ENCODE results near the gene CTNNAL1.
"Not testable (repeated sequence)": the region's sequence is repeated elsewhere in the genome, so short reads cannot be mapped to it uniquely, and the experiment has no call there.

Gene CTNNAL1

GRCh38 chr9:108972626-108973209, 40.6 kb downstream of the CTNNAL1 start:
- Mint-ChIP-seq H3K27me3 (no peaks in the 10 kb centered on the region), H3K9me3 (peaks cover 8% of the 10 kb centered on the region), H3K4me3 (no peak overlapping the region), H3K4me1 (no peaks in the 10 kb centered on the region), H3K27ac (no peak overlapping the region), H3K36me3 (peaks cover 3% of the 10 kb centered on the region)

GRCh38 chr9:108972186-108972585, 41.1 kb downstream of the CTNNAL1 start:
- Mint-ChIP-seq H3K4me1 (no peaks in the 10 kb centered on the region), H3K27me3 (no peaks in the 10 kb centered on the region), H3K9me3 (peaks cover 8% of the 10 kb centered on the region), H3K36me3 (peaks cover 3% of the 10 kb centered on the region), H3K4me3 (no peak overlapping the region), H3K27ac (no peak overlapping the region)

GRCh38 chr9:108971392-108971791, 41.9 kb downstream of the CTNNAL1 start:
- H3K9me3 Mint-ChIP-seq, H3K27ac Mint-ChIP-seq, H3K36me3 Mint-ChIP-seq: not testable (repeated sequence)

GRCh38 chr9:108967916-108968315, 45.4 kb downstream of the CTNNAL1 start:
- Mint-ChIP-seq H3K27ac (no peak overlapping the region), H3K9me3 (peaks cover 8% of the 10 kb centered on the region), H3K4me3 (no peak overlapping the region), H3K27me3 (no peaks in the 10 kb centered on the region), H3K4me1 (no peaks in the 10 kb centered on the region), H3K36me3 (peaks cover 3% of the 10 kb centered on the region)

More at GRCh38 chr9:108971392-108971791, 41.9 kb downstream of the CTNNAL1 start:
- not testable (repeated sequence) for H3K27me3 Mint-ChIP-seq, H3K4me1 Mint-ChIP-seq, H3K4me3 Mint-ChIP-seq

DNA sequence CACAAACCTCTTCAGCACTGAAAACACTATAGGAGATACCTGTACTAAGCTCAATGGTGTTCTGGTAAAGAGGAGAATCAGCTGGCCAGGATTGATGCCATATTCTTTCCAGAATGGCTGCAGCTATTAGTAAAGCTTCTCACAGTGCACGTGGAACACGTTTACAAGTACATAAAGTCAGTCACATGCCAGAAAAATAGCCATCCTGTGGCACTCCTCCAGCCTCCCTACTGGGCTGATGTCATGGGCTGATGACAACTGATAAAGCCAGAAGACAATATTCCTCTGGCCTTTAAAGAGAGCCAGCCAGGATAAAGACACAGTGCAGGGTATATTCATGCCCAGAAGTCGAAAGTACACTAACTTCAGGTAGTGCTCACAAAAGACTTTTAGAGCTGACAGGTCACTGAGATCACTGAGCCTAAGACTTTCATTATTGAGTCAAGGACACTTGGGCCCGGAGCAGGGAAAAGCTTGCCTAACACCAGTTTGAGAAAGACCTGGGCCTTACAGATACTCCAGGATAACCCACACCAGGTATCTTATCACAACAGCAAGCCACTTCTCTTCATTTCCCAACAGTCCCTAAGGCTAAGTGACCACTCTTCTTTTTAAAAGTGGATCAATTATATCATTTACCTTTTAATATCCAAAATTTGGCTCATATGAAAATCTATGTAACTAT, 49.7 kb downstream of the CTNNAL1 start:
- no peaks in the 10 kb centered on the region for H3K4me1 Mint-ChIP-seq
- H3K27me3 Mint-ChIP-seq = no peaks in the 10 kb centered on the region
- no peak overlapping the region for H3K27ac Mint-ChIP-seq
- H3K9me3 Mint-ChIP-seq = no peaks in the 10 kb centered on the region
- H3K36me3 Mint-ChIP-seq = no peaks in the 10 kb centered on the region
- no peak overlapping the region for H3K4me3 Mint-ChIP-seq

- Mint-ChIP-seq H3K27ac (no peak overlapping the region), H3K36me3 (no peaks in the 10 kb centered on the region), H3K9me3 (no peaks in the 10 kb centered on the region), H3K4me3 (no peak overlapping the region), H3K27me3 (no peaks in the 10 kb centered on the region), H3K4me1 (no peaks in the 10 kb centered on the region)
These were observed 52.1 kb downstream of the CTNNAL1 start for GRCh38 chr9:108961151-108961550.

GRCh38 chr9:108960331-108960730, 53.0 kb downstream of the CTNNAL1 start:
- no peaks in the 10 kb centered on the region for H3K36me3 Mint-ChIP-seq
- H3K27me3 Mint-ChIP-seq = no peaks in the 10 kb centered on the region
- H3K4me3 Mint-ChIP-seq = no peak overlapping the region
- no peak overlapping the region for H3K27ac Mint-ChIP-seq
- H3K4me1 Mint-ChIP-seq = no peaks in the 10 kb centered on the region
- no peaks in the 10 kb centered on the region for H3K9me3 Mint-ChIP-seq

- no peaks in the 10 kb centered on the region for H3K36me3 Mint-ChIP-seq
- no peak overlapping the region for H3K4me3 Mint-ChIP-seq
- H3K27ac Mint-ChIP-seq = no peak overlapping the region
- H3K9me3 Mint-ChIP-seq = no peaks in the 10 kb centered on the region
- no peaks in the 10 kb centered on the region for H3K27me3 Mint-ChIP-seq
- H3K4me1 Mint-ChIP-seq = no peaks in the 10 kb centered on the region
These were observed 56.7 kb downstream of the CTNNAL1 start for GRCh38 chr9:108956631-108957026.

DNA sequence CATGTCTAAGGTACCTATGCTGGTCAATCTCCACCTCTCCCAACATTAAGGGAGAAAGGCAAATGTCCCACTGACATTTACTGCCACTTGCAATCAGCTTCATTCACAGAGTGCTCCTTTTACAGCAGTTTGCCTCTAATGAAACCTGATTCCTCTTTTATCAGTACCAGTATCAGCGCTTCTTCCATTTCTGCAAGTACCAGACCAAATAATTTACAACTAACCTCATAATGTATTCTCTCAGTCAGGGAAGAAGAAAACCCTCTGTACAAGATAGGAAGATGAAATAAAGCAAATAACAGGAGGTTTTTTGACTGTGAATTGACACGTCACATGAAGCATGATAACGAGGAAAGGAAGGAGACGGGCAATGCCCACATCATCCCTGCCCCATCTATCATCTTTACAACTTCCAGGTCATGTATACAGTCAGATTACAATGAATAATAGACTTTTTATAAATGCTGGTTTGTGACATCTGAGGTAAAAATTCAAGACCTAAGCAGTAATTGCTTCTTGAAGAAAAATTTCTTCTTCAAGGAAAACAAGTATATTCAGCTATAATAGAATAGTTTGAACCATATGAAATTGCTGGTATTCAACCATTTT, 57.2 kb downstream of the CTNNAL1 start:
- Mint-ChIP-seq H3K4me3 (no peak overlapping the region), H3K9me3 (no peaks in the 10 kb centered on the region)

DNA sequence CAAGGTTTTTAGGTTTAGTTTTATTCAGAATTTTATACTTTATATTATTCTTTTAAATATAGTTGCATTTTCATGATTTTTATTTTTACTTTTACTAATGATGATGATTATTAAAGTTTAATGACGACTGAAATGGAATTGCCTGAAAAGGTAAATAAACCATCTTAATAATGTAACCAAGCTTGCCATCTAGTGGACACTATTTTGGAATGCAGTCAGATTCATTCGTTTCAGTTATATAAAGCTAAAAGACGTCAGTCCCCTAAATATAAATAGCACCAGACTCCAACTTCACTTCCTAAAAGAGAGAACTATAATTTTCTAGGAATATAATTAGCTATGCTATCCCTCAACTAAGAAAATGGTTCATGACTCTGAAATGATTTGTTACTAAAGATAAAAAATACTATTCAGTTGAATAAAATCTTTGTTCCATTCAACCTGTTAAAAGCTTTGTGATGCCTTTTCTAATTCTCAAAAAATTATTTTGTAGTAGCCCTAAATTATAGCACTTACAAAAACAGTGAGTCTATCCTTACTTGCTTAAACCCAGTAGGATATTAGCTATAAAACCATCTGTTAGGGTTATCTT, 59.2 kb downstream of the CTNNAL1 start:
- no peaks in the 10 kb centered on the region for H3K9me3 Mint-ChIP-seq
- H3K4me1 Mint-ChIP-seq = no peaks in the 10 kb centered on the region
- no peak overlapping the region for H3K4me3 Mint-ChIP-seq
- no peak overlapping the region for H3K27ac Mint-ChIP-seq
- H3K27me3 Mint-ChIP-seq = no peaks in the 10 kb centered on the region
- H3K36me3 Mint-ChIP-seq = no peaks in the 10 kb centered on the region

More for the DNA sequence above, 57.2 kb downstream of the CTNNAL1 start:
- no peaks in the 10 kb centered on the region for H3K4me1 Mint-ChIP-seq
- no peak overlapping the region for H3K27ac Mint-ChIP-seq
- H3K27me3 Mint-ChIP-seq = no peaks in the 10 kb centered on the region
- H3K36me3 Mint-ChIP-seq = no peaks in the 10 kb centered on the region

DNA sequence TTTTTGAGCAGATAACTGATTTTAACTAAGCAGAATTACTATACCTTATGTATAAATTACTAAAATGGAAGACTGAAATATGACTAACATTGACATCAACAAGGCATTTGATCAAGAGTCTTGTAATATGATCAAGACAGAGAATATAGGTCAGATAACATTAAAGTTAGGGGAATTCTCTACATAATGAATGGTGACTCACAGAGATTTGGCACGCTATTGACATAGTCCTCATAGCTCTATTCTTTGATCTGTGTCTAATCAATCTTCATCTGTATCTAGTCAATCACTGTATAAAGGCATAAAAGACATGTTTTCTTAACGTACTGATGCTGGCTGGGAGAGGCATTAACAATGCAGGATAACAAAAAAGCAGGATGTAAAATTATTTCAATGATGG, 61.7 kb downstream of the CTNNAL1 start:
- Mint-ChIP-seq H3K36me3 (no peaks in the 10 kb centered on the region), H3K27me3 (no peaks in the 10 kb centered on the region), H3K4me3 (no peak overlapping the region), H3K27ac (no peak overlapping the region), H3K9me3 (no peaks in the 10 kb centered on the region), H3K4me1 (no peaks in the 10 kb centered on the region)

GRCh38 chr9:108950168-108950567, 63.1 kb downstream of the CTNNAL1 start:
- Mint-ChIP-seq H3K9me3 (no peaks in the 10 kb centered on the region), H3K27ac (no peak overlapping the region), H3K4me1 (no peaks in the 10 kb centered on the region), H3K27me3 (no peaks in the 10 kb centered on the region), H3K4me3 (no peak overlapping the region), H3K36me3 (peaks cover 2% of the 10 kb centered on the region)

DNA sequence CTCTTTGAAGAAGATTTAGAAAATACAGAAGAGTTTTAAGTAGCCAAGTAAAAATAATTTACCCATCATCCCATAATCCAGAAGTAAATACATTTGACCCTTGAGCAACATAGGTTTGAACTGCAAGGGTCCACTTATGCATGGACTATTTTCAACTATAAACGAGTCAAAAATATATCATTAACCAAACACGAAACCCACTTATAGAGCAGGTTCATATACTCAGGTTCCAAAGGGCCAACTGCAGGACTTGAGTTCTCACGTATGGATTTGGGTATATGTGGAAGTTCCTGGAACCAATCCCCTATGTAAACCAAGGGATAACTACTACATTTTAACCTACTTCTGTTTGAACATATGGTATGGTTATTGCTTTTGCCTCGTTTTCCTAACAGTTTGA, 73.3 kb downstream of the CTNNAL1 start:
- H3K9me3 Mint-ChIP-seq = no peaks in the 10 kb centered on the region
- no peak overlapping the region for H3K27ac Mint-ChIP-seq
- no peak overlapping the region for H3K4me3 Mint-ChIP-seq
- peaks cover 10% of the 10 kb centered on the region for H3K4me1 Mint-ChIP-seq
- H3K27me3 Mint-ChIP-seq = no peaks in the 10 kb centered on the region
- H3K36me3 Mint-ChIP-seq = peaks cover 2% of the 10 kb centered on the region

DNA sequence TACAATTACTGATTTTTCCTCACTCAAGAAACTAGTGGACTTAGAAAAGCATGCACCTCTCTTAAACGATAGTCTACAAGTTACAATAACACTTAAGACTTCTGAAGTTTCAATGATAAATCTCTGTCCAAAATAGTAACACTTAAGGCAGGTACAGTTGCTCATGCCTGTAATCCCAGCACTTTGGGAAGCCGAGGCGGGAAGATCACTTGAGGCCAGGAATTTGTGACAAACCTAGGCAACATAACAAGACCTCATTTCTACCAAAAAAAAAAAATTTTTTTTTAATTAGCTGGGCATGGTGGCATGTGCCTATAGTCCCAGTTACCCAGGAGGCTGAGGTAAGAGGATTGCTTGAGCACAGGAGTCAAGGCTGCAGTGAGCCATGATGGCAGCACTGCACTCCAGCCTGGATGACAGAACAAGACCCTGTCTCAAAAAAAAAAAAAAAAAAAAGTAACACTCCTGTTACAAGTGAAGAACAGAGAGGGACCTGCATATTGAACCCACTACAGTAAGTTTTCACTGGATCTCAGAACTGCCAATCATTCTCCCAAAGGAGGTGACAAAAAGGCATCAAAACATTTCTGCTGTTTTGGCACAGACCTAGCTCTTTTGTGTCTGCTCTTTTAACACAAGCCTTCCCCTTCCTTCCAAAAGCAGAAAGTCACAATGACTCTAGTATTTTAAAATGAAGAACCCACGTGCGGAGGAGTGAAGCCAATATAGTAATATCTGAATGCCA, 75.6 kb downstream of the CTNNAL1 start:
- Mint-ChIP-seq H3K4me3 (no peak overlapping the region), H3K27ac (no peak overlapping the region), H3K27me3 (no peaks in the 10 kb centered on the region), H3K36me3 (peaks cover 2% of the 10 kb centered on the region), H3K9me3 (no peaks in the 10 kb centered on the region), H3K4me1 (peaks cover 21% of the 10 kb centered on the region)

- Mint-ChIP-seq H3K27ac (peak within 1 kb of the TSS; percentile 98), H3K4me3 (peak within 1 kb of the TSS; percentile 97), H3K36me3 (peaks cover 2% of the 10 kb centered on the region), H3K9me3 (no peaks in the 10 kb centered on the region), H3K4me1 (peaks cover 35% of the 10 kb centered on the region), H3K27me3 (no peaks in the 10 kb centered on the region)
These were observed 78.9 kb downstream of the CTNNAL1 start, which contains the start of gene ABITRAM for GRCh38 chr9:108934323-108934893. ABITRAM (plus strand) TSS chr9:108934400; CDS start chr9:108934487, 87 bp downstream.
